NCI-H1417 (cell line): ENCODE measurements around the gene SCG3.

Experiments used
- DNase-seq, 3 experiments: peaks; one replicate each; lab custom pipeline; 2025; lab: John Stamatoyannopoulos, UW

The SCG3 gene

GRCh38 chr15:51727141-51727897 is 46.0 kb downstream of the SCG3 start:
- no peak for DNase-seq

- no peak for DNase-seq
Observed at GRCh38 chr15:51731549-51732267, 50.4 kb downstream of the SCG3 start.

- no peak for DNase-seq
Observed at GRCh38 chr15:51732646-51733045, 51.3 kb downstream of the SCG3 start.

- DNase-seq, result no peak
Observed at GRCh38 chr15:51735228-51736010, 54.1 kb downstream of the SCG3 start.

GRCh38 chr15:51736069-51736468 is 54.8 kb downstream of the SCG3 start:
- peak in 1 of 3 experiments; percentile 19 for DNase-seq

GRCh38 chr15:51736751-51737521 is 55.6 kb downstream of the SCG3 start:
- peak; percentile 56 to 74 (median 73) for DNase-seq

- peak; percentile 31 to 75 (median 73) for DNase-seq
Observed at GRCh38 chr15:51737522-51738305, 56.4 kb downstream of the SCG3 start, which contains the start of gene LYSMD2. Gene LYSMD2, minus strand, starts transcription at chr15:51737655. Its CDS starts 33 bp downstream, at chr15:51737622.

GRCh38 chr15:51738553-51738952 is 57.2 kb downstream of the SCG3 start:
- DNase-seq, result no peak

- DNase-seq, result no peak
Observed at GRCh38 chr15:51739061-51739712, 57.9 kb downstream of the SCG3 start.

GRCh38 chr15:51749307-51749706 is 68.0 kb downstream of the SCG3 start:
- DNase-seq, result no peak

GRCh38 chr15:51750186-51750585 is 68.9 kb downstream of the SCG3 start:
- DNase-seq, result no peak

- DNase-seq, result peak; percentile 73 to 77 (median 74)
Observed at GRCh38 chr15:51750792-51751696, 69.7 kb downstream of the SCG3 start, which contains the start of gene TMOD2. Gene TMOD2, plus strand, starts transcription at chr15:51751597. Its CDS starts 14,845 bp downstream, at chr15:51766442.

GRCh38 chr15:51751697-51752683 is 70.7 kb downstream of the SCG3 start:
- DNase-seq, result peak; percentile 25 to 82 (median 70)

GRCh38 chr15:51752888-51753287 is 71.6 kb downstream of the SCG3 start:
- DNase-seq, result no peak

GRCh38 chr15:51754267-51754666 is 73.0 kb downstream of the SCG3 start:
- no peak for DNase-seq

GRCh38 chr15:51755790-51756189 is 74.5 kb downstream of the SCG3 start:
- DNase-seq, result no peak

GRCh38 chr15:51756482-51756881 is 75.2 kb downstream of the SCG3 start:
- DNase-seq, result no peak

- DNase-seq, result no peak
Observed at GRCh38 chr15:51757450-51757849, 76.1 kb downstream of the SCG3 start.
